Coronary artery (tissue), 2 donors: ENCODE results near the gene NBAS.

ENCODE experiments used
- DNase-seq: peaks from one replicate; pipeline ENCODE4 v3.0.0-alpha.2; 2017; ENCODE audit warnings: low spot score
- H3K27ac ChIP-seq, 2 donors: fragments of 200-600 bp; sonication (generic); one replicate each; pipeline ENCODE4 v1.5.1; 2016 to 2019
- H3K4me3 ChIP-seq: fragments of 200-600 bp; sonication (generic); 2 replicates; pipeline ENCODE4 v1.5.1; 2016; ENCODE audit warnings: mild to moderate bottlenecking, moderate library complexity
- TF ChIP-seq, protein P1 (sequence below): fragments of 200-600 bp; sonication (generic); IDR thresholded peaks from one replicate; pipeline ENCODE4 v1.5.1; 2019; ENCODE audit warnings: antibody characterized with exemption

Gene NBAS

DNA sequence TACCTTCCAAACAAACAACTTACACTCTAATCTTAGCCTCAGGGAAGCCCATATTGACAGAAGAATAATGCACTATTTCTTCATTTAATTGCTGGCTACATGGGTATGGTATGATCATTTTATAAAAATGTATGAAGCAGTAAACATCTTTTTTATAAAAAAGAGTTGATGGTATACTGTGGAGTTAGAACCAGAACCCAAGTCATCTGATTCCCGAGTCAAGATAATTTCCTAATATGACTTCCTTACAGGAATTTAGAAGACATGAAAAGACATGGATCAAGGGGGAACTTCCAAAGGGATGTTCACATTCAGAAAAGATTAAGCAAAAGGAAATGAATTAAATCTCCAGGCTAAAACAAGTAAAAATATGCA, 171.8 kb downstream of the NBAS start:
- H3K4me3 ChIP-seq: no peak overlapping the region
- TF ChIP-seq, protein P1, sequence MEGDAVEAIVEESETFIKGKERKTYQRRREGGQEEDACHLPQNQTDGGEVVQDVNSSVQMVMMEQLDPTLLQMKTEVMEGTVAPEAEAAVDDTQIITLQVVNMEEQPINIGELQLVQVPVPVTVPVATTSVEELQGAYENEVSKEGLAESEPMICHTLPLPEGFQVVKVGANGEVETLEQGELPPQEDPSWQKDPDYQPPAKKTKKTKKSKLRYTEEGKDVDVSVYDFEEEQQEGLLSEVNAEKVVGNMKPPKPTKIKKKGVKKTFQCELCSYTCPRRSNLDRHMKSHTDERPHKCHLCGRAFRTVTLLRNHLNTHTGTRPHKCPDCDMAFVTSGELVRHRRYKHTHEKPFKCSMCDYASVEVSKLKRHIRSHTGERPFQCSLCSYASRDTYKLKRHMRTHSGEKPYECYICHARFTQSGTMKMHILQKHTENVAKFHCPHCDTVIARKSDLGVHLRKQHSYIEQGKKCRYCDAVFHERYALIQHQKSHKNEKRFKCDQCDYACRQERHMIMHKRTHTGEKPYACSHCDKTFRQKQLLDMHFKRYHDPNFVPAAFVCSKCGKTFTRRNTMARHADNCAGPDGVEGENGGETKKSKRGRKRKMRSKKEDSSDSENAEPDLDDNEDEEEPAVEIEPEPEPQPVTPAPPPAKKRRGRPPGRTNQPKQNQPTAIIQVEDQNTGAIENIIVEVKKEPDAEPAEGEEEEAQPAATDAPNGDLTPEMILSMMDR: no peak
- DNase-seq: no peak
- no peak overlapping the region for H3K27ac ChIP-seq

DNA sequence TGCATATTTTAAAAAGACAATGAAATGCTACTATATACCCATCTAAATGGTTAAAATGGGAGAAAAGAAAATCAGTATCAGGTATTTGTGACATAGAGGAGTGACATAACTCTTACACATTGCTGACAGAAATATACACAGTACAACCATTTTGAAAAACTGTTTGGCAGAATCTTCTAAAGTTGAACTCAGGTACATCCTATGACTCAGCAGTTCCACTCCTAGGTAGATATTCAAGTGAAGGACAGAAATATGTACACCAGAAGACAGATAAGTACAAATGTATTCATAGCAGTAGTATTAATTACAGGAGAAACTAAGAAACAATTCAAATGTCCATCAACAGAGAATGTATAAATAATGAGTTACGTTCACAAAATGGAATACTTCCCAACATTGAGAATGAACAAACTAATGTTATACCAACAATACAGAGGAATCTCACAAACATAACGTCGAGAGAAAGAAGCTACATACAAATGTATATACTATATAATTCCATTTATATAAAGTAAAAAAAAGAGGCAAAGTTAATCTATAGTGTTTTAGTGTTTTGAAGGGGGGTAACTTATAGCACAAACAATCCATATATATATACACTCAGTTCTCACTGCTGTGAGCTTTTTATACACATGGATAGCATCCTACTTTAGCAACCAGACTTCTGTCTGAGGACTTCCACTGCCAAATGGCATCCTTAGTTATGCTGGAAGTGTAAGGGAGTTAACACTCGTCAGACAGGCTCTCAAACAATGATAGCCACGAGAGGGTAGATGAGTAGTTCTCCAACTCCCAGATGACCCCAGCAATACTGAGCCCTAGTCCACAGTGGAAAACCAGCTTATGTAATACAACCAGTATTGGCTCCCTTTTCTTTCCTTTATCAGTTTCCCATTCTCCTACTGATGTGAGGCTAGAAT, 172.5 kb downstream of the NBAS start:
- Histone ChIP-seq H3K4me3 (no peak overlapping the region), H3K27ac (no peak overlapping the region)
- DNase-seq: no peak
- TF ChIP-seq, protein P1: no peak

DNA sequence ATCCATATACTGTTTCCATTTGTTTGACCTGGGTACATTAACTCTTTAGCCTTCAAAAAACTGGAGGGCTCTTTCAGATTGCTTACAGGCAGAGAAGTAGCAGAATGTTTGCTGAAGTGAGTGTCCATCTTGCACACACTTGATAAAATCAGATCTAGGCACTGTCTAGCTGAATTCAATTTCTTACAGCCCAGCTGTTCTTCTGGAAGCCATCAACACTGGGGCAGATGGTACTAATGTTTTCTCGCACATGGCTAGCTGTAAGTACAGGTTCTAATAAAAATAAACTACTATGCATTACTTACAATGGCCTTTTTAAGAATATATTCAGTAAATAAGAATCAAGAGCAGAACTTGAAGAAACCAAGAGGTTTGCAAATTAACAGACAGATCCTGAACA, 175.9 kb downstream of the NBAS start:
- Histone ChIP-seq H3K27ac (no peak overlapping the region), H3K4me3 (no peak overlapping the region)
- TF ChIP-seq, protein P1: no peak
- no peak for DNase-seq

DNA sequence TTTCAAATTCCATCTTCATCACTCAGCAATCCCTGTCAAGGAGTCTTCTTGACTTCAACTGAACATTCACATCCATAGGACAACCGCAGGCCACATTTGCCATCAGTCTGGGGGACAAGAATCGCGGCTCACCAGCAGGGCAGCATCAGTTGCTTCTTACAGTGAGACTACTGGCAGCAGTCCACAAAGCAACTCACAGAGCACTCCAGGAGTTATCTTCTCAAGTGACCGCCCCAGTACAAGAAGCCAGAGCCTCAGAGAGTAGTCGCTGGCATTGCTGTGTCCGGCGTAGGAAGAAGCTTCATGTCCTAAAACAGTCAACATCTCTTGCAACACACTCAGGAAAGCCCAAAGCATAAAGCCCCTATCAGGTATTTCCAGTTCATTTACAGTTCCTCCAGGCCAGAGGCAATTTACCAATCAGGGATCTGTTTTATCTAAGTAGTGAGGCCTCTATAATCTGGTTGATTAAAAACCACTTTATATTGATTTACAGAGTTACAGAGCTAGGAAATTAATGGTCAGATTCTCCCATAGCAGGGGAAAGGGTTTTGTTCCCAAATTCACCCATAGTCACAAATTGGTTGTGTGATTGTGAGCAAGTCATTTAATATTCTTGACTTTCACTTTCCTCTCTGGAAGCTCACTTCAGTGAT, 177.3 kb downstream of the NBAS start:
- no peak overlapping the region for H3K27ac ChIP-seq
- TF ChIP-seq, protein P1: no peak
- no peak for DNase-seq
- H3K4me3 ChIP-seq: no peak overlapping the region

DNA sequence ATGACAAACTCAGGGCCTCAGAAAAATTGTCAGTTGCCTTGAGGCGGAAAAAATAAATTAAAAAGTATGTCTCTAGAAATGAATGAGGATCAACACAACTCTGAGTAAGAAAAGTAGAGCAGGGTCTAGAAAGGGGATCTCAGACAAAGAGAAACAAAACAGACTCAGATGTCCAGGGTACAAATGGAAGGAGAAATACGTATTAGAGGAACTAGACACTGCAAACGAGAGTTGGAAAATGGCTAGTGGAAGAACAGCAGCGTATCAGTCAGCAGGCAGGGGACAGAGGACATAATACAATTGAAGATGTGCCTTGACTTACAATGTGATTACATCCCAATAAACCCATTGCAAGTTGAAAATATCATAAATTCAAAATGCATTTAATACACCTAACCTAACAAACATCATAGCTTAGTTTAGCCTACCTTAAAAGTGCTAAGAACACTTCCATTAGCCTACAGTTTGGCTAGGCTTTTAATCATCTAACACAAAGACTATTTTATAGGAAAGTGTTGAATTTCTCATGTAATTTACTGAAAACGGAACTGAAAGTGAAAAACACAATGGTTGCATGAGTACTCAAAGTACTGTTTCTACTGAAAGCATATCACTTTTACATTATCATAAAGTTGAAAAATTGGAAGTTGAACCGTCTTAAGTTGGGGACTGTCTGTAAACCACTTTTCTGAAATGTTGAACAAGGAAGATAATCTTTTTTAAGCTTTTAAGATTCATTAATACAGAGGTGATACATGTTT, 182.8 kb downstream of the NBAS start:
- Histone ChIP-seq H3K4me3 (no peak overlapping the region), H3K27ac (no peak overlapping the region)
- DNase-seq: no peak
- TF ChIP-seq, protein P1: no peak

DNA sequence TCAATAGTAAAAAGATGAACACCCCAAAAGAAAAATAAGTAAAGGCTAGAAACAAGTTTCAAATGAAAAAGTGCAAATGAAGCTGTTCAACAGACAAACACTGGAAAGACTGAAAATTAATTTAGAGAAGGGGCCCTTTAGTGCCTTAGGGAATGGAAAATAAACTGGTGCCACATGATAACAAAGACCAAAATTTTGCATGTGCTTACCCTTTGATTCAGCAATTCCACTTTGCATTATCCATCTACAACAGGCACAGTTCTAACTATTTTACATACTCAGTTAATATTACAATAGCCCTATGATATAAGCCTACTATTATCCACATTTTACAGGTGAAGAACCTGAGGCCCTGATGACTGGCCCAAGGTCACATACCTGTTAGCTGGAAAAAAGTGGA, 183.9 kb downstream of the NBAS start:
- Histone ChIP-seq H3K27ac (no peak overlapping the region), H3K4me3 (no peak overlapping the region)
- TF ChIP-seq, protein P1: no peak
- DNase-seq: no peak
